Epithelial cell of proximal tubule (primary cell): Measurements from ENCODE around the gene ASCL2. TPM values are rescaled to one million over a fixed set of nuclear protein-coding genes. Genes with fewer than 3 reads are reported as not detected.

Experiments used
- DNase-seq: peaks from one replicate; pipeline ENCODE4 v3.0.0-alpha.2; 2011; ENCODE audit warnings: low read depth
- H3K4me3 ChIP-seq: 2 replicates; pipeline ENCODE4 v1.5.1; 2011; ENCODE audit warnings: low read depth, mild to moderate bottlenecking, low read length
- total RNA-seq: library from RNA; depleted of rRNA; stranded (reverse); fragments of >200 nt; gene quantifications from 2 replicates; pipeline ENCODE4 v1.2.3, GENCODE V29; 2015
- TF ChIP-seq, protein P1 (sequence below): conservative IDR thresholded peaks from 2 replicates; pipeline ENCODE4 v1.5.1; 2012; ENCODE audit warnings: low read depth, mild to moderate bottlenecking, low read length

Gene ASCL2
- total RNA-seq, 1 donor from 2014 or later: 0.12 TPM

DNA sequence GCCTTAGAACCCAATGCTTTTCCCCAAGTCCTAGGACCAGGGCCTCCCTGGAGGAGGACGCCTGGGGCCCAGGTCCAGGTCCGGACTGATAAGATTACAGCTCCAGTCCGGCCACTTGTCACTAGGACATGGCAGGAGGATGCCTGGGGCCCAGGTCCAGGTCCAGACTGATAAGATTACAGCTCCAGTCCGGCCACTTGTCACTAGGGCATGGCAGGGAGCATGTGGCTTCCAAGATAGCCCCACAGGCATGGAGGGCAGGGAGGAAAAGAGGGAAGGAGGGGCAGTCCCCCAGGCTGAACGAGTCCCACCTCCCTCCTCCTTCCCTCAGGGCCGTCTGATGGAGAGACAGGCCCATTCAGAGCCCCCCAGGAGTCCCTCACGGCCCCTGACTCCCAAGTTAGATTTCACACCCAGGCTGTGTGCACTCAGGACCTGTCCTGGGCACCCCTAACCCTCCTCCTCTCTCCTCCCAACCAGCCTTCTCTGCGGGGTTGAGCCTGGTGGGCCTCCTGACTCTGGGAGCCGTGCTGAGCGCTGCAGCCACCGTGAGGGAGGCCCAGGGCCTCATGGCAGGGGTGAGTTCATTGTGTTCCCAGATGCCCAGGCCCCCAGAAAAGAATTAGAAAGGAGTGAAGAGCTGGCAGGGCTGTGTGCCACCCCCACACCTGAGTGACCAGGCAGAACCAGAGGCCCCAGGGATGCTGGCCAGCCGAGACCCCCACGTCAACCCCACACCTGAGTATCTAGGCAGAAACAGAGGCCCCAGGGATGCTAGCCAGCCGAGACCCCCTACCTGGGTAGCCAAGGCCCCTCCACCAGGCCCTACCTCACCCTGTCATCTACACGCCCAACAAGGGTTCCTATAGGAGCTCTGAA, 33.5 kb upstream of the ASCL2 start:
- no peak for DNase-seq
- H3K4me3 ChIP-seq: no peak overlapping the region
- TF ChIP-seq, protein P1, sequence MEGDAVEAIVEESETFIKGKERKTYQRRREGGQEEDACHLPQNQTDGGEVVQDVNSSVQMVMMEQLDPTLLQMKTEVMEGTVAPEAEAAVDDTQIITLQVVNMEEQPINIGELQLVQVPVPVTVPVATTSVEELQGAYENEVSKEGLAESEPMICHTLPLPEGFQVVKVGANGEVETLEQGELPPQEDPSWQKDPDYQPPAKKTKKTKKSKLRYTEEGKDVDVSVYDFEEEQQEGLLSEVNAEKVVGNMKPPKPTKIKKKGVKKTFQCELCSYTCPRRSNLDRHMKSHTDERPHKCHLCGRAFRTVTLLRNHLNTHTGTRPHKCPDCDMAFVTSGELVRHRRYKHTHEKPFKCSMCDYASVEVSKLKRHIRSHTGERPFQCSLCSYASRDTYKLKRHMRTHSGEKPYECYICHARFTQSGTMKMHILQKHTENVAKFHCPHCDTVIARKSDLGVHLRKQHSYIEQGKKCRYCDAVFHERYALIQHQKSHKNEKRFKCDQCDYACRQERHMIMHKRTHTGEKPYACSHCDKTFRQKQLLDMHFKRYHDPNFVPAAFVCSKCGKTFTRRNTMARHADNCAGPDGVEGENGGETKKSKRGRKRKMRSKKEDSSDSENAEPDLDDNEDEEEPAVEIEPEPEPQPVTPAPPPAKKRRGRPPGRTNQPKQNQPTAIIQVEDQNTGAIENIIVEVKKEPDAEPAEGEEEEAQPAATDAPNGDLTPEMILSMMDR: no peak

- TF ChIP-seq, protein P1: no peak
- no peak for DNase-seq
These were observed 32.7 kb upstream of the ASCL2 start for GRCh38 chr11:2302896-2303626.

DNA sequence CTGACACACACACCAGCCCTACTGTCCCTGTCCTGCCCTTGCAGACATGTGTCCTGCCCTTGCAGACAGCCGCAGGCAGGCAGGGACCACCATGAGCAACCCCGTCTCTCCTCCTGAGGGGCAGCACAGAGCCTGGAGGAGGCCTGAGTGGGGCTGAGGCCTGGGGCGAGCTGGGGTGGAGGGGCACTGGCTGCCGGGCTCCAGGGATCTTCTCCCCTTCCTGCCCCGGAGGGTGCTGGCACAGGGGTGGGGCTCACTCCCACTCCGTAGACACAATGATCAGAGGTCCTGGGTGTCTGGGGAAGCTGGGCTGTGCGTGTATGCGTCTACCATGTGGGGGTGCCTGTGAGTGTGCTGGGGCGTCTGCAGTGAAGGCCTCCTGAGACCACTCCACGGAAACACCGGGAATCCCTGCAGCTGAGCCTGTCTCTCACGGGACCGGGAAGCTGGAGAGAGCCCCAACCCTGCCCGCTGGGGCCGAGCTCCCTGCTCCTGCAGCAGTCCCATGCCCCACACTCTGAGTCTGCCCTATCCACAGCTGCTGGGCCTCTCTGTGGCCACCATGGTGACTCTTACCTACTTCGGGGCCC, 32.0 kb upstream of the ASCL2 start:
- DNase-seq: no peak
- no peak overlapping the region for H3K4me3 ChIP-seq
- TF ChIP-seq, protein P1: no peak

More at GRCh38 chr11:2302896-2303626, 32.7 kb upstream of the ASCL2 start:
- H3K4me3 ChIP-seq: no peak overlapping the region

GRCh38 chr11:2301631-2302305, 31.4 kb upstream of the ASCL2 start, which contains the start of the genes C11orf21 and TSPAN32:
C11orf21 (minus strand) TSS chr11:2301918; CDS start chr11:2301808, 110 bp downstream.
TSPAN32 (plus strand) TSS chr11:2302013; CDS start chr11:2302150, 137 bp downstream.
- H3K4me3 ChIP-seq: no peak within 1 kb of the TSS
- TF ChIP-seq, protein P1: no peak
- no peak for DNase-seq

DNA sequence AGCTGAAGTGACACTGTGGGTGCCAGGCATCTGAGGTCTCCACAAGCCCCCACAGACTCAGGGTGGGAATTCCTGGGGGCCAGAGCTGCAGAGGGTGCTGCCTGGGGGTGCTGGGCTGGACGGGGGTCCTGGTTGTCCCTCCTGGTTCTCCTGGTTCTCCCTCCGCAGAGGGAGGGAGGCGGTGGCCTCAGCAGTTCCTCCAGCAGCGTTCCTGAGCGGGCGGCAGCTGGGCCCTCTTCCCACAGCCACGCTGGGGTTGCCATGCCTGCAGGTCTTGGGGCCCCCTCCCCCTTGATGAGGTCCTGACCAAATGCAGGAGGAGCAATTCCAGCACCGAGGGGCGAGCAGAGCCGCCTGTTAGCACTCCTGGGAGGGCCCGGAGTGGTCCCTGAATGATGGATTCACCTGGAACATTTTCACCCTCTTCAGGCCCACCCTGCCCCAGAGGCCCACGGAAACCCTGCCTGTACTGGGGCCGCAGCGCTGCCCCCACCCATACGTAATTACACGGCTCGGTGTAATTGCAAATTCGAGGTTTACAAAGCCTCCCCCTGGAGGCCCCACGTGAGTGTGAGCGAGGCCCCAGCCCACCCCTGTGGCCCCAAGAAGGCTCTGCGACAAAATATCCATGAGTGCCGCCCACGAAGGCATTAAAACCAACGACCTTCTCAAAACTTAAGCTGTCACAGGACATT, 30.7 kb upstream of the ASCL2 start:
- no peak overlapping the region for H3K4me3 ChIP-seq
- TF ChIP-seq, protein P1: no peak
- DNase-seq: no peak

GRCh38 chr11:2300290-2300935, 30.0 kb upstream of the ASCL2 start:
- DNase-seq: no peak
- H3K4me3 ChIP-seq: no peak overlapping the region
- TF ChIP-seq, protein P1: no peak
